ENCODE data around the gene OPN5.
"Not testable (repeated sequence)": the region's sequence is repeated elsewhere in the genome, so short reads cannot be mapped to it uniquely, and the experiment has no call there.

OPN5 gene

GRCh38 chr6:47740714-47741113 lies 41.1 kb upstream of the OPN5 start:
- Histone ChIP-seq H3K27ac (no peak overlapping the region), H3K4me3 (ENCODE audit: low read depth in 1 of 2, low read length in 1 of 2) (no peak overlapping the region), H3K4me1 (ENCODE audit: control insufficient read depth in 1 of 2, insufficient read depth in 1 of 2, low read depth in 1 of 2, low read length in 1 of 2) (no peaks in the 10 kb centered on the region), H3K27me3 (no peaks in the 10 kb centered on the region), H3K9me3 (no peaks in the 10 kb centered on the region), H3K36me3 (no peaks in the 10 kb centered on the region)
- no peak for TF ChIP-seq CTCF (IDR thresholded peaks at IDR 0.05)

- Histone ChIP-seq H3K27ac (no peak overlapping the region), H3K27me3 (no peaks in the 10 kb centered on the region)
- no peak for TF ChIP-seq CTCF (IDR thresholded peaks at IDR 0.05)
Measured at GRCh38 chr6:47741807-47742206, 40.0 kb upstream of the OPN5 start.

GRCh38 chr6:47743744-47744143 lies 38.1 kb upstream of the OPN5 start:
- Histone ChIP-seq H3K4me3 (ENCODE audit: low read depth in 1 of 2, low read length in 1 of 2) (no peak overlapping the region), H3K36me3 (no peaks in the 10 kb centered on the region), H3K4me1 (ENCODE audit: control insufficient read depth in 1 of 2, insufficient read depth in 1 of 2, low read depth in 1 of 2, low read length in 1 of 2) (no peaks in the 10 kb centered on the region), H3K27me3 (no peaks in the 10 kb centered on the region), H3K27ac (no peak overlapping the region), H3K9me3 (no peaks in the 10 kb centered on the region)
- TF ChIP-seq CTCF (IDR thresholded peaks at IDR 0.05): no peak

More at GRCh38 chr6:47741807-47742206, 40.0 kb upstream of the OPN5 start:
- H3K4me3 ChIP-seq (ENCODE audit: low read depth in 1 of 2, low read length in 1 of 2): no peak overlapping the region
- no peaks in the 10 kb centered on the region for H3K9me3 ChIP-seq
- H3K4me1 ChIP-seq (ENCODE audit: control insufficient read depth in 1 of 2, insufficient read depth in 1 of 2, low read depth in 1 of 2, low read length in 1 of 2): no peaks in the 10 kb centered on the region
- no peaks in the 10 kb centered on the region for H3K36me3 ChIP-seq

GRCh38 chr6:47745269-47745668 lies 36.6 kb upstream of the OPN5 start:
- H3K4me3 ChIP-seq (ENCODE audit: low read depth in 1 of 2, low read length in 1 of 2); H3K4me1 ChIP-seq (ENCODE audit: control insufficient read depth in 1 of 2, insufficient read depth in 1 of 2, low read depth in 1 of 2, low read length in 1 of 2); H3K9me3 ChIP-seq; H3K36me3 ChIP-seq; H3K27ac ChIP-seq; H3K27me3 ChIP-seq: not testable (repeated sequence)

GRCh38 chr6:47749757-47750156 lies 32.1 kb upstream of the OPN5 start:
- H3K36me3 ChIP-seq: no peaks in the 10 kb centered on the region
- no peaks in the 10 kb centered on the region for H3K4me1 ChIP-seq (ENCODE audit: control insufficient read depth in 1 of 2, insufficient read depth in 1 of 2, low read depth in 1 of 2, low read length in 1 of 2)
- no peak overlapping the region for H3K27ac ChIP-seq
- TF ChIP-seq CTCF (IDR thresholded peaks at IDR 0.05): no peak
- no peaks in the 10 kb centered on the region for H3K27me3 ChIP-seq
- H3K9me3 ChIP-seq: no peaks in the 10 kb centered on the region
- no peak overlapping the region for H3K4me3 ChIP-seq (ENCODE audit: low read depth in 1 of 2, low read length in 1 of 2)

- no peak overlapping the region for H3K27ac ChIP-seq
- no peak for TF ChIP-seq CTCF (IDR thresholded peaks at IDR 0.05)
- H3K4me1 ChIP-seq (ENCODE audit: control insufficient read depth in 1 of 2, insufficient read depth in 1 of 2, low read depth in 1 of 2, low read length in 1 of 2): no peaks in the 10 kb centered on the region
- no peak overlapping the region for H3K4me3 ChIP-seq (ENCODE audit: low read depth in 1 of 2, low read length in 1 of 2)
- no peaks in the 10 kb centered on the region for H3K36me3 ChIP-seq
- H3K9me3 ChIP-seq: no peaks in the 10 kb centered on the region
- H3K27me3 ChIP-seq: no peaks in the 10 kb centered on the region
Measured at GRCh38 chr6:47752801-47753200, 29.0 kb upstream of the OPN5 start.

Measured in neutrophil (primary cell).